ENCODE measurements around the gene GBX1. TPM values are rescaled to one million over a fixed set of nuclear protein-coding genes. Genes with fewer than 3 reads are reported as not detected.

GBX1 gene
- total RNA-seq, 2 donors from 2014 or later: 1.2 TPM; not detected in 1

DNA sequence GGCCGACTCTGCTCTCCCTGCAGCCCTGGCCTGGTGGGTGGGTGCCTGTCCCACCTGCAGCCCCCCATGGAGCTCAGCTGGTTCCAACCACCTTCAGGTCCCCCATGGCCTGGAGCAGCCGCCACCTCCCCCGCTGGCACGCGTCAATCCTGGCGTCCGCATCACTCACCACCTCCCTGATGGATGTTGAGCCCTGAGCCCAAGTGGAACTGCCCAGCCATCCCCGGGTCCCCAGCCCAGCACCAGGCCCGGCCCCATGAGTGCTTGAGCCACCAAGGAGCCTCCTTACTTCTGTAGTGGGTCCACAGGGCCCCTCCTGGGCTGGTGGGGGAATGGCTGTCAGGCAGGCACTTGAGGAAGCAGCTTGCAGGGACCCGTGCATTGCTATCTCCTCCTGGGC is 66.6 kb downstream of the GBX1 start:
- Mint-ChIP-seq H3K27me3 (no peaks in the 10 kb centered on the region), H3K9me3 (no peaks in the 10 kb centered on the region), H3K27ac (no peak overlapping the region), H3K36me3 (ENCODE audit: low read depth) (peaks cover 4% of the 10 kb centered on the region), H3K4me3 (no peak overlapping the region), H3K4me1 (no peaks in the 10 kb centered on the region)
- ATAC-seq (replicated peaks): no peak

DNA sequence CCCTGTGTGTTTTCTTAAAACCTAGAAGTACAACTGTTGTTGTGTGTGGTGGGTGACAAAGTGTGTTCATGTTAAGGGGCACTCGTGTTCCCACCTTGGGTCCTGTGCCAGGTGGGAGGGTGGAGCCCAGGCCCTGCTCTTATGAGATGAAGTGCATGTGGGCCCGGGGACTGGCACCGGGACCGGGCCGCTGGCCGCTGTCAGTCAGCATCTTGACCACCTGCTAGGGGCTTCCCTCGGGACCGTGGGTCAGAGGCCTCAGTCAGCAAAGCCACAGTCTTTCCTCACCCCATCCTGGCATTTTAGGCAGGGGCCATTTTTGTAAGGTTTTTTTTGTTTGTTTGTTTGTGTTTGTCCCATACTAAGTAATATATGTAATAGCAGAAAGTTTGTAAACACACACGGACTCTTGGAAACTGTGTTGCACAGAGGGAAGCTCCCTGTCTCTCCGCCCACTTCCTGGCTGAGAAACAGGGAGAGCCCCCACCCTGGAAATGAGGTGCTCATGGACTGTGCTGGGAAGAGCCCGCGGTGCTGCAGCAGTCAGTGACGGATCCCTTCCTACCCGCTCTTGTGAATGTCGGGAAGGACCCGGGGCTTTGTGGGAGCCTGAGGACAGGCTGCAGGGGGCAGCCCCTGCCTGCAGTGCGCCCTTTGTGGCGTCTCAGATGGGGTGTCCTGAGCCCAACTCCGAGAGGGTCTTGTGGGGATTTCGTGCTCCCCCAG is 67.8 kb downstream of the GBX1 start:
- H3K36me3 Mint-ChIP-seq (ENCODE audit: low read depth): peaks cover 6% of the 10 kb centered on the region
- H3K27me3 Mint-ChIP-seq: no peaks in the 10 kb centered on the region
- ATAC-seq (replicated peaks): no peak
- H3K4me1 Mint-ChIP-seq: peaks cover 4% of the 10 kb centered on the region
- no peak overlapping the region for H3K27ac Mint-ChIP-seq
- H3K4me3 Mint-ChIP-seq: no peak overlapping the region
- no peaks in the 10 kb centered on the region for H3K9me3 Mint-ChIP-seq

Other genes starting within 250 kb of the GBX1 start
- under 1 TPM; 0.32 to 0.77 TPM for gene KCNH2, start 189.4 kb downstream of the GBX1 start, total RNA-seq
- 10 to 100 TPM in 1 of 2 donors, 1 to 10 TPM in 1; 8.0 to 12.1 TPM for gene NOS3, start 176.7 kb downstream of the GBX1 start, total RNA-seq
- 10 to 100 TPM in 1 of 2 donors, 1 to 10 TPM in 1; 2.9 to 18.2 TPM for gene ATG9B, start 143.2 kb downstream of the GBX1 start, total RNA-seq
- gene ABCB8, start 139.2 kb downstream of the GBX1 start, total RNA-seq: 10 to 100 TPM; 36.4 to 52.0 TPM
- 1 to 10 TPM; 9.0 to 9.7 TPM for gene ASIC3, start 119.2 kb downstream of the GBX1 start, total RNA-seq
- 10 to 100 TPM in 1 of 2 donors, 1 to 10 TPM in 1; 9.0 to 23.4 TPM for gene CDK5, start 109.8 kb downstream of the GBX1 start, total RNA-seq
- 100 to 1,000 TPM; 114 to 135 TPM for gene SLC4A2, start 108.1 kb downstream of the GBX1 start, total RNA-seq
- 10 to 100 TPM; 63.3 to 71.1 TPM for gene FASTK, start 86.9 kb downstream of the GBX1 start, total RNA-seq
- gene TMUB1, start 84.2 kb downstream of the GBX1 start, total RNA-seq: 10 to 100 TPM; 72.7 to 78.4 TPM
- gene AGAP3, start 81.2 kb downstream of the GBX1 start, total RNA-seq: 10 to 100 TPM; 45.0 to 58.6 TPM
- not detected for gene ASB10, start 19.6 kb upstream of the GBX1 start, total RNA-seq
- gene H2BK1, start 42.8 kb upstream of the GBX1 start, total RNA-seq: 1 to 10 TPM in 1 of 2 donors, not detected in 1; 1.2 TPM
- 10 to 100 TPM; 26.9 to 55.2 TPM for gene ABCF2, start 59.5 kb upstream of the GBX1 start, total RNA-seq
- gene CHPF2, start 64.8 kb upstream of the GBX1 start, total RNA-seq: 10 to 100 TPM; 31.3 to 36.3 TPM
- 10 to 100 TPM in 1 of 2 donors, 1 to 10 TPM in 1; 1.3 to 11.8 TPM for gene SMARCD3, start 81.0 kb upstream of the GBX1 start, total RNA-seq
- 10 to 100 TPM; 36.9 to 70.3 TPM for gene NUB1, start 174.1 kb upstream of the GBX1 start, total RNA-seq
- gene WDR86, start 242.3 kb upstream of the GBX1 start, total RNA-seq: under 1 TPM in 1 of 2 donors, not detected in 1; 0.45 TPM

Data from activated T-helper 17 cell treated with anti-CD3 and anti-CD28 coated beads, Interleukin-2, amount 50 U/mL, for 72 hours (primary cell).